Trophoblast cell (in vitro differentiated cells and primary cell): ENCODE data around the gene RANBP17.

Experiments
- DNase-seq, 2 donors: peaks; one replicate each; pipeline ENCODE4 v3.0.0-alpha.2; 2016
- H2AFZ ChIP-seq: 2 replicates; pipeline ENCODE4 v1.6.1; 2013; ENCODE audit warnings: low read length, moderate library complexity, mild to moderate bottlenecking; ENCODE audit not compliant: insufficient read depth, poor library complexity
- H2AK5ac ChIP-seq: 2 replicates; pipeline ENCODE4 v1.6.1; 2013; ENCODE audit warnings: mild to moderate bottlenecking, low read length
- H2BK120ac ChIP-seq: 2 replicates; pipeline ENCODE4 v1.6.1; 2013; ENCODE audit warnings: low read length, mild to moderate bottlenecking, moderate library complexity; ENCODE audit not compliant: insufficient read depth, poor library complexity
- H2BK12ac ChIP-seq: 2 replicates; pipeline ENCODE4 v1.6.1; 2013; ENCODE audit warnings: mild to moderate bottlenecking, low read length, moderate library complexity
- H2BK5ac ChIP-seq: 2 replicates; pipeline ENCODE4 v1.6.1; 2013; ENCODE audit warnings: low read length, low read depth, moderate library complexity, mild to moderate bottlenecking; ENCODE audit not compliant: poor library complexity
- H3K14ac ChIP-seq: 2 replicates; pipeline ENCODE4 v1.6.1; 2013; ENCODE audit warnings: mild to moderate bottlenecking, low read length
- H3K18ac ChIP-seq: 2 replicates; pipeline ENCODE4 v1.6.1; 2013; ENCODE audit warnings: mild to moderate bottlenecking, low read length
- H3K23ac ChIP-seq: 2 replicates; pipeline ENCODE4 v1.6.1; 2013; ENCODE audit warnings: low read length
- H3K27ac ChIP-seq: 2 replicates; pipeline ENCODE4 v1.5.1; 2013; ENCODE audit warnings: low read depth, mild to moderate bottlenecking, inconsistent platforms, low read length, moderate library complexity
- H3K27me3 ChIP-seq: 2 replicates; pipeline ENCODE4 v1.6.1; 2013; ENCODE audit warnings: inconsistent platforms, mild to moderate bottlenecking, low read length, moderate library complexity; ENCODE audit not compliant: insufficient read depth
- H3K36me3 ChIP-seq, 2 experiments: 1 replicate in 1 of 2; 2 replicates in 1 of 2; pipeline ENCODE4 v1.6.1; 2013; ENCODE audit warnings: low read length in 2 of 2, mild to moderate bottlenecking in 2 of 2, moderate library complexity in 1 of 2; ENCODE audit not compliant: insufficient read depth in 2 of 2, control insufficient read depth in 1 of 2
- H3K4ac ChIP-seq: 2 replicates; pipeline ENCODE4 v1.6.1; 2013; ENCODE audit warnings: low read depth, mild to moderate bottlenecking, low read length, moderate library complexity
- H3K4me1 ChIP-seq, 2 experiments: 1 replicate in 1 of 2; 2 replicates in 1 of 2; pipeline ENCODE4 v1.6.1; 2013; ENCODE audit warnings: low read length in 2 of 2, mild to moderate bottlenecking in 2 of 2, moderate library complexity in 1 of 2; ENCODE audit not compliant: insufficient read depth in 2 of 2, control insufficient read depth in 1 of 2
- H3K4me2 ChIP-seq: 2 replicates; pipeline ENCODE4 v1.6.1; 2013; ENCODE audit warnings: inconsistent platforms, mild to moderate bottlenecking, low read length, moderate library complexity
- H3K4me3 ChIP-seq: 2 replicates; pipeline ENCODE4 v1.5.1; 2013; ENCODE audit warnings: mild to moderate bottlenecking, low read depth, low read length, inconsistent platforms
- H3K79me1 ChIP-seq: one replicate; pipeline ENCODE4 v1.6.1; 2013; ENCODE audit warnings: low read length
- H3K79me2 ChIP-seq: 2 replicates; pipeline ENCODE4 v1.6.1; 2013; ENCODE audit warnings: low read length, mild to moderate bottlenecking; ENCODE audit not compliant: control insufficient read depth, insufficient read depth, poor library complexity
- H3K9ac ChIP-seq: 2 replicates; pipeline ENCODE4 v1.6.1; 2013; ENCODE audit warnings: mild to moderate bottlenecking, low read length
- H3K9me3 ChIP-seq: 2 replicates; pipeline ENCODE4 v1.6.1; 2013; ENCODE audit warnings: low read depth, mild to moderate bottlenecking, control low read depth, inconsistent platforms, low read length; ENCODE audit not compliant: insufficient read depth
- H4K12ac ChIP-seq: 2 replicates; pipeline ENCODE4 v1.6.1; 2013; ENCODE audit warnings: low read depth, mild to moderate bottlenecking, low read length, moderate library complexity
- H4K8ac ChIP-seq: 2 replicates; pipeline ENCODE4 v1.6.1; 2013; ENCODE audit warnings: low read depth, mild to moderate bottlenecking, low read length, moderate library complexity
- H4K91ac ChIP-seq: one replicate; pipeline ENCODE4 v1.6.1; 2013; ENCODE audit warnings: low read depth, mild to moderate bottlenecking, low read length, moderate library complexity
- WGBS: extraction: QIAGEN DNeasy Blood & Tissue Kit; methylation state at CpG from one replicate; pipeline ENCODE4 v1.1.7; 2013; ENCODE audit warnings: missing lambda C conversion rate; ENCODE audit not compliant: insufficient read length, insufficient coverage; ENCODE audit errors: extremely low coverage; 5-methylcytosine and 5-hydroxymethylcytosine counted together

RANBP17 gene

GRCh38 chr5:171157775-171158174, 296.0 kb downstream of the RANBP17 start:
- no CpG with 5 or more reads among the region's 1 CpG for WGBS
- no peak overlapping the region for H3K14ac ChIP-seq
- no peak overlapping the region for H3K23ac ChIP-seq
- no peaks in the 10 kb centered on the region for H3K27me3 ChIP-seq
- no peak overlapping the region for H2AFZ ChIP-seq
- no peaks in the 10 kb centered on the region for H3K79me2 ChIP-seq
- no peak overlapping the region for H3K4ac ChIP-seq
- no peak overlapping the region for H3K4me3 ChIP-seq
- H2BK12ac ChIP-seq = no peak overlapping the region
- no peak overlapping the region for H2BK120ac ChIP-seq
- H3K27ac ChIP-seq = no peak overlapping the region
- H3K36me3 ChIP-seq = no peaks in the 10 kb centered on the region
- H4K91ac ChIP-seq = no peak overlapping the region
- no peaks in the 10 kb centered on the region for H3K4me1 ChIP-seq
- H3K4me2 ChIP-seq = no peak overlapping the region
- no peak for DNase-seq
- no peak overlapping the region for H3K9ac ChIP-seq
- no peak overlapping the region for H3K18ac ChIP-seq
- H2AK5ac ChIP-seq = no peak overlapping the region
- no peak overlapping the region for H4K8ac ChIP-seq
- no peak overlapping the region for H2BK5ac ChIP-seq
- H4K12ac ChIP-seq = no peak overlapping the region
- H3K79me1 ChIP-seq = no peaks in the 10 kb centered on the region
- H3K9me3 ChIP-seq = no peaks in the 10 kb centered on the region

- Histone ChIP-seq H3K79me2 (no peaks in the 10 kb centered on the region), H3K79me1 (no peaks in the 10 kb centered on the region), H3K9ac (no peak overlapping the region), H4K8ac (no peak overlapping the region), H3K9me3 (no peaks in the 10 kb centered on the region), H3K4me1 (no peaks in the 10 kb centered on the region), H2BK12ac (no peak overlapping the region), H3K36me3 (no peaks in the 10 kb centered on the region), H2BK120ac (no peak overlapping the region), H3K14ac (no peak overlapping the region), H3K4ac (no peak overlapping the region), H3K18ac (no peak overlapping the region), H3K4me2 (no peak overlapping the region), H4K12ac (no peak overlapping the region), H3K23ac (no peak overlapping the region), H2BK5ac (no peak overlapping the region), H4K91ac (no peak overlapping the region), H3K4me3 (no peak overlapping the region), H3K27me3 (no peaks in the 10 kb centered on the region), H2AFZ (no peak overlapping the region), H3K27ac (no peak overlapping the region), H2AK5ac (no peak overlapping the region)
- no CpG with 5 or more reads among the region's 1 CpG for WGBS
- peak in 1 of 2 donors; percentile 5 for DNase-seq
Observed at GRCh38 chr5:171158581-171158980, 296.8 kb downstream of the RANBP17 start.

DNA sequence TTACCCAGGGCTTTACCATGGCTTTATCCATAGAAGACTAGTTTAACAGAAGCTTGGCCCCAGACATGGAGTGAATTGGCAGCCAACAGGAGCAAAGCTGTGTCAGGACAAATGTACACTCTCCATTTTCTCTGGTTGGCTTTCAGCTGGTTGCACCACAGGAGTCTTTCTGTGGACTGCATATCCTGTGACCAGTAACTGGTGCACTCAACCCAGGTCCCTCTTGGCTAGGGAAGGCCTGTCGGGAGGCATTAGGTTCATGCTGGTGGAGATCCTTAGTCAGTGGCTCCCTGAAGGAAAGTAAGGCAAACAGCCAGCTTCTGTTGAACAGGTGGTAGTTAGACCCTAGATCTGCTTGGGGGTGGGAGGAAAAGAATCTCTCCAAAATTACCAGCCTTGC, 300.3 kb downstream of the RANBP17 start:
- no peaks in the 10 kb centered on the region for H3K79me1 ChIP-seq
- no peak overlapping the region for H2BK5ac ChIP-seq
- no peak overlapping the region for H3K9ac ChIP-seq
- H3K9me3 ChIP-seq = no peaks in the 10 kb centered on the region
- no peak overlapping the region for H3K27ac ChIP-seq
- no peaks in the 10 kb centered on the region for H3K27me3 ChIP-seq
- H2AFZ ChIP-seq = no peak overlapping the region
- H3K14ac ChIP-seq = no peak overlapping the region
- no peak overlapping the region for H3K23ac ChIP-seq
- H3K36me3 ChIP-seq = no peaks in the 10 kb centered on the region
- no peak overlapping the region for H3K4me2 ChIP-seq
- H3K4me3 ChIP-seq = no peak overlapping the region
- no peak overlapping the region for H4K12ac ChIP-seq
- no peak overlapping the region for H3K4ac ChIP-seq
- no peak overlapping the region for H2AK5ac ChIP-seq
- H4K8ac ChIP-seq = no peak overlapping the region
- H3K18ac ChIP-seq = no peak overlapping the region
- no peak overlapping the region for H4K91ac ChIP-seq
- no peak overlapping the region for H2BK120ac ChIP-seq
- no peaks in the 10 kb centered on the region for H3K79me2 ChIP-seq
- no peak for DNase-seq
- H3K4me1 ChIP-seq = no peaks in the 10 kb centered on the region
- H2BK12ac ChIP-seq = no peak overlapping the region
- no CpG with 5 or more reads among the region's 1 CpG for WGBS

GRCh38 chr5:171162596-171162995, 300.8 kb downstream of the RANBP17 start:
- H2BK120ac ChIP-seq = no peak overlapping the region
- no CpG with 5 or more reads among the region's 1 CpG for WGBS
- no peaks in the 10 kb centered on the region for H3K79me2 ChIP-seq
- H2BK12ac ChIP-seq = no peak overlapping the region
- no peak overlapping the region for H4K8ac ChIP-seq
- H3K18ac ChIP-seq = no peak overlapping the region
- H3K4me1 ChIP-seq = no peaks in the 10 kb centered on the region
- H2AFZ ChIP-seq = no peak overlapping the region
- no peaks in the 10 kb centered on the region for H3K36me3 ChIP-seq
- H2AK5ac ChIP-seq = no peak overlapping the region
- no peak overlapping the region for H4K12ac ChIP-seq
- no peak overlapping the region for H3K4me3 ChIP-seq
- no peaks in the 10 kb centered on the region for H3K9me3 ChIP-seq
- no peak overlapping the region for H3K23ac ChIP-seq
- no peak overlapping the region for H3K27ac ChIP-seq
- no peak overlapping the region for H2BK5ac ChIP-seq
- H4K91ac ChIP-seq = no peak overlapping the region
- no peaks in the 10 kb centered on the region for H3K79me1 ChIP-seq
- no peaks in the 10 kb centered on the region for H3K27me3 ChIP-seq
- H3K4me2 ChIP-seq = no peak overlapping the region
- DNase-seq = no peak
- no peak overlapping the region for H3K9ac ChIP-seq
- H3K4ac ChIP-seq = no peak overlapping the region
- H3K14ac ChIP-seq = no peak overlapping the region
